BE2C (cell line): ENCODE results near the gene PRR5L.

Experiments
- DNase-seq: peaks from one replicate; pipeline ENCODE4 v3.0.0-alpha.2; 2020
- H3K27me3 ChIP-seq: fragments of 250-450 bp; sonication (Bioruptor Pico); 2 replicates; pipeline ENCODE4 v1.5.1; 2020; ENCODE audit warnings: mild to moderate bottlenecking
- H3K36me3 ChIP-seq: fragments of 250-450 bp; sonication (Bioruptor Pico); 2 replicates; pipeline ENCODE4 v1.5.1; 2020; ENCODE audit warnings: mild to moderate bottlenecking
- H3K4me1 ChIP-seq: fragments of 250-450 bp; sonication (Bioruptor Pico); 2 replicates; pipeline ENCODE4 v1.5.1; 2020
- H3K4me3 ChIP-seq: 2 replicates; pipeline ENCODE4 v1.5.1; 2011; ENCODE audit warnings: low read depth, low read length
- H3K9me3 ChIP-seq: fragments of 250-450 bp; sonication (Bioruptor Pico); 2 replicates; pipeline ENCODE4 v1.5.1; 2020
- TF ChIP-seq, protein P1 (sequence below): IDR thresholded peaks from 2 replicates; pipeline ENCODE4 v1.5.1; 2012; ENCODE audit warnings: mild to moderate bottlenecking, low read depth, low read length

Gene PRR5L

DNA sequence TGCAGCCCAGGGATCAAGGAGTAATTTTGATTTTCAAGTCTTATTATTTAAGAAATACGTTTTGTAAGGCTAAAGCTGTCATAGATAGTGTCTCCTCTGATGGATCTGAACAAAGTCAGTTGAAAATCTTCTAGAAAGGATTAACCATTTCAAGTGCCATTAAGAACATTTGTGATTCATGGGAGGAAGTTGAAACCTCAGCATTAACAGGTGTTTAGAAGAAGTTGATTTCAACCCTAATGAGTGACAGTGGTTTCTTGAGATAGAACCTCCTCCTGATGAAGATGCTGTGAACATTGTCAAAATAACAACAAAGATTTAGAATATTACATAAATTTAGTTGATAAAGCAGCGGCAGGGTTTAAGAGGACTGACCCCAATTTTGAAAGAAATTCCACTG is 61.7 kb downstream of the PRR5L start:
- DNase-seq: no peak
- Histone ChIP-seq H3K36me3 (no peaks in the 10 kb centered on the region), H3K27me3 (no peaks in the 10 kb centered on the region), H3K4me1 (no peaks in the 10 kb centered on the region), H3K9me3 (no peaks in the 10 kb centered on the region), H3K4me3 (no peak overlapping the region)
- TF ChIP-seq, protein P1, sequence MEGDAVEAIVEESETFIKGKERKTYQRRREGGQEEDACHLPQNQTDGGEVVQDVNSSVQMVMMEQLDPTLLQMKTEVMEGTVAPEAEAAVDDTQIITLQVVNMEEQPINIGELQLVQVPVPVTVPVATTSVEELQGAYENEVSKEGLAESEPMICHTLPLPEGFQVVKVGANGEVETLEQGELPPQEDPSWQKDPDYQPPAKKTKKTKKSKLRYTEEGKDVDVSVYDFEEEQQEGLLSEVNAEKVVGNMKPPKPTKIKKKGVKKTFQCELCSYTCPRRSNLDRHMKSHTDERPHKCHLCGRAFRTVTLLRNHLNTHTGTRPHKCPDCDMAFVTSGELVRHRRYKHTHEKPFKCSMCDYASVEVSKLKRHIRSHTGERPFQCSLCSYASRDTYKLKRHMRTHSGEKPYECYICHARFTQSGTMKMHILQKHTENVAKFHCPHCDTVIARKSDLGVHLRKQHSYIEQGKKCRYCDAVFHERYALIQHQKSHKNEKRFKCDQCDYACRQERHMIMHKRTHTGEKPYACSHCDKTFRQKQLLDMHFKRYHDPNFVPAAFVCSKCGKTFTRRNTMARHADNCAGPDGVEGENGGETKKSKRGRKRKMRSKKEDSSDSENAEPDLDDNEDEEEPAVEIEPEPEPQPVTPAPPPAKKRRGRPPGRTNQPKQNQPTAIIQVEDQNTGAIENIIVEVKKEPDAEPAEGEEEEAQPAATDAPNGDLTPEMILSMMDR: no peak

DNA sequence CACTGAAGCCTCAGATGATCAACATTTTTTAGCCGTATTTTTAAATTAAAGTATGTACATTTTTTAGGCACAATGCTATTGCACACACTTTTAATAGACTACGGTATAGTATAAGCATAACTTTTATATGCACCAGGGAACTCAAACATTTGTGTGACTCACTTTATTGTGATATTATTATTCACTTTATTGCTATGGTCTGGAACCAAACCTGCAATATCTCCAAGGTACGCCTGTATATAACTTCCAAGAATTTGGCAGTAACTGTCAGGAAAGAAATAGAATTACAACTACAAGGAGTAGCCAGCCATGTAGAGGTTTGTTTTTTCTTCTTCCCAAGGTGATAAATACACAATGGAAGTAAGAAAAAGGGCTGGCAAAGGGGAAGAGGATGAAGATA is 62.3 kb downstream of the PRR5L start:
- DNase-seq: no peak
- no peaks in the 10 kb centered on the region for H3K27me3 ChIP-seq
- no peaks in the 10 kb centered on the region for H3K4me1 ChIP-seq
- TF ChIP-seq, protein P1: no peak
- no peaks in the 10 kb centered on the region for H3K36me3 ChIP-seq
- no peak overlapping the region for H3K4me3 ChIP-seq
- H3K9me3 ChIP-seq: no peaks in the 10 kb centered on the region

- TF ChIP-seq, protein P1: no peak
- no peak for DNase-seq
Observed at GRCh38 chr11:36360318-36360717, 64.2 kb downstream of the PRR5L start.

GRCh38 chr11:36360826-36361415 is 64.8 kb downstream of the PRR5L start:
- no peaks in the 10 kb centered on the region for H3K36me3 ChIP-seq
- DNase-seq: no peak
- H3K27me3 ChIP-seq: no peaks in the 10 kb centered on the region
- no peak overlapping the region for H3K4me3 ChIP-seq
- TF ChIP-seq, protein P1: no peak
- H3K4me1 ChIP-seq: no peaks in the 10 kb centered on the region
- H3K9me3 ChIP-seq: no peaks in the 10 kb centered on the region

More at GRCh38 chr11:36360318-36360717, 64.2 kb downstream of the PRR5L start:
- no peaks in the 10 kb centered on the region for H3K4me1 ChIP-seq
- H3K36me3 ChIP-seq: no peaks in the 10 kb centered on the region
- no peak overlapping the region for H3K4me3 ChIP-seq
- no peaks in the 10 kb centered on the region for H3K27me3 ChIP-seq
- no peaks in the 10 kb centered on the region for H3K9me3 ChIP-seq

GRCh38 chr11:36361472-36361871 is 65.4 kb downstream of the PRR5L start:
- H3K27me3 ChIP-seq: no peaks in the 10 kb centered on the region
- H3K36me3 ChIP-seq: no peaks in the 10 kb centered on the region
- H3K4me3 ChIP-seq: no peak overlapping the region
- no peaks in the 10 kb centered on the region for H3K9me3 ChIP-seq
- TF ChIP-seq, protein P1: no peak
- no peaks in the 10 kb centered on the region for H3K4me1 ChIP-seq
- DNase-seq: no peak

DNA sequence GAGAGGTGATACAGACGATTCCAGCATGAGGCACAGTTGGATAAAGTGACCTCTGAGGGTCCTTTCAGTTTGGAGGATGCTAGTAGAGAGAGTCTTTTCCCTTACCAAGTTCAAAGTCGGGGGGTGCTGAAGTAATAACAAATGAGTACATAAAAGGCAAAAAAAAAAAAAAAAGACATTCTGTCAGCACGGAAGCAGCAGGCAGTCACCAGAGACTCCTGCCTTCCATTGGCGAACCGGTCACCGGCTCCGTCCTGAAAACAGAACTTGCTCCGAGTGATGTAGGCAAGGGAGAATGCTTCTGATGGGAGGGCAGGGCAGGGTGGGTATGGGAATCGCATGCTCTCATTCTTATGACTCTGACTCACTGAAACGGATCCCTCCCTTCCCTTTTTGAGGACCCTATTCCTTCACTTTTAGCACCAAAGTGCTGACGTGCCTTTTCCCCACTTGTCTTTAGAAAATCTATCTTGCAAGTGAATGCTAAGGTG is 65.9 kb downstream of the PRR5L start:
- Histone ChIP-seq H3K9me3 (no peaks in the 10 kb centered on the region), H3K4me1 (no peaks in the 10 kb centered on the region), H3K27me3 (no peaks in the 10 kb centered on the region), H3K36me3 (no peaks in the 10 kb centered on the region), H3K4me3 (no peak overlapping the region)
- TF ChIP-seq, protein P1: no peak
- DNase-seq: no peak
